Upper lobe of left lung (tissue), 6 donors: ENCODE data around the gene CDKL4. TPM values are rescaled to one million over a fixed set of nuclear protein-coding genes. Genes with fewer than 3 reads are reported as not detected.

Experiments
- ATAC-seq, 2 donors: fragments of 200-7000 bp; cut with Tn5 transposase; one replicate each; pipeline ENCODE4 v1.9.1; 2022; ENCODE audit warnings: mild to moderate bottlenecking in 2 of 2, moderate library complexity in 2 of 2; ENCODE audit not compliant: low FRiP score in 2 of 2
- DNase-seq, 2 donors: peaks; one replicate each; pipeline ENCODE4 v3.0.0-alpha.2; 2019 to 2020
- H3K27ac ChIP-seq, 4 donors: fragments of 200-600 bp; sonication (generic); one replicate each; pipeline ENCODE4 v1.5.1; 2016 to 2019
- H3K27me3 ChIP-seq, 4 donors: fragments of 200-600 bp; sonication (generic); one replicate each; pipeline ENCODE4 v1.5.1; 2017 to 2019
- H3K36me3 ChIP-seq, 4 donors: fragments of 200-600 bp; sonication (generic); one replicate each; pipeline ENCODE4 v1.5.1; 2016 to 2019
- H3K4me1 ChIP-seq, 4 donors: fragments of 200-600 bp; sonication (generic); one replicate each; pipeline ENCODE4 v1.5.1; 2018 to 2019
- H3K4me3 ChIP-seq, 4 donors: fragments of 200-600 bp; sonication (generic); one replicate each; pipeline ENCODE4 v1.5.1; 2017 to 2019; ENCODE audit warnings: mild to moderate bottlenecking in 2 of 4, moderate library complexity in 1 of 4
- H3K9me3 ChIP-seq, 4 donors: fragments of 200-600 bp; sonication (generic); one replicate each; pipeline ENCODE4 v1.5.1; 2018 to 2019
- CTCF ChIP-seq, 6 experiments: fragments of 450-650 bp in 4 of 6; fragments of 200-600 bp in 2 of 6; sonication (generic) in 2 of 6; IDR thresholded peaks; one replicate each; pipeline ENCODE4 v1.5.1; 2016 to 2019; ENCODE audit warnings: antibody characterized with exemption in 6 of 6
- EP300 ChIP-seq, 4 donors: sonication (generic); formaldehyde crosslinking; IDR thresholded peaks; one replicate each; pipeline ENCODE4 v1.5.1; 2017; ENCODE audit warnings: antibody characterized with exemption in 4 of 4, control low read depth in 2 of 4
- POLR2A ChIP-seq, 4 donors: fragments of 450-650 bp; IDR thresholded peaks; one replicate each; pipeline ENCODE4 v1.5.1; 2016 to 2017; ENCODE audit warnings: antibody characterized with exemption in 4 of 4, mild to moderate bottlenecking in 2 of 4
- POLR2AphosphoS5 ChIP-seq, 2 donors: sonication (generic); formaldehyde crosslinking; IDR thresholded peaks; one replicate each; pipeline ENCODE4 v1.5.1; 2017; ENCODE audit warnings: antibody characterized with exemption in 2 of 2
- WGBS, 2 donors: methylation state at CpG; one replicate each; pipeline ENCODE4 v1.1.5; 2017 to 2018; 5-methylcytosine and 5-hydroxymethylcytosine counted together
- total RNA-seq, 6 donors: library from RNA; depleted of rRNA in 4 of 6; stranded (reverse); fragments of >200 nt in 4 of 6; gene quantifications; one replicate each; pipeline versions ENCODE4 v1.1.0 to v1.2.1, GENCODE V29; 2016 to 2021
- donor health status: DM: no; HTN: no; CAD: no; lungs with moderate emphysema.
- donor health status: DM: no; HTN: yes; CAD: no; lungs with severe emphysema.

CDKL4 gene
- total RNA-seq, 6 donors from 2014 or later: 0.54 to 5.2 (median 1.4) TPM; not detected in 2

DNA sequence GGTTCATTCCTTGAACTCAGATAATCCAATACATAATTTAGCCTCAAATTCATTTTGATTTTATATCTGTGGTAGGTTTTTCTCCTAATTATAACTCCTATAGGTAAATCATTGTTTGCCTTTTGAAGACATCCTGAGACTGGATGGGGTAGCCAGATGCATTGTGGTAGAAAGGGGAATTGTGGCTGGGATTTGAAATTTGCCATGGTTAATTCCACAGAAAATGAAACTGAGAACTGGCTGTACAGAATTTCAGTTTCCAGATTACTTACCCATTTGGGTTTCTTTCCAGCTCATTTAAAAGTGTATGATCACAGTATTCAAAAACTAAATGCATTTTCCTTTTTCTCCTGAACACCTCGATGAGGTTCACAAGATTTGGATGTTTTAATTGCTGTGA is 18.2 kb downstream of the CDKL4 start:
- Histone ChIP-seq H3K36me3 (no peaks in the 10 kb centered on the region), H3K4me1 (peaks cover 9 to 15% (median 12%) of the 10 kb centered on the region in 4 donors), H3K9me3 (no peaks in the 10 kb centered on the region), H3K27ac (no peak overlapping the region), H3K27me3 (no peaks in the 10 kb centered on the region), H3K4me3 (no peak overlapping the region)
- WGBS, 2 donors: 82 to 85% methylated on average over 1 of the region's 1 CpG
- ATAC-seq: no peak
- no peak for DNase-seq
- TF ChIP-seq EP300 (IDR thresholded peaks at IDR 0.05): no peak
- TF ChIP-seq CTCF (IDR thresholded peaks at IDR 0.05): no peak
- no peak for TF ChIP-seq POLR2AphosphoS5 (IDR thresholded peaks at IDR 0.05)
- no peak for TF ChIP-seq POLR2A (IDR thresholded peaks at IDR 0.05)

- DNase-seq: no peak
- Histone ChIP-seq H3K9me3 (no peaks in the 10 kb centered on the region), H3K4me3 (no peak overlapping the region), H3K36me3 (no peaks in the 10 kb centered on the region), H3K27ac (no peak overlapping the region), H3K27me3 (no peaks in the 10 kb centered on the region), H3K4me1 (peaks cover 0 to 9% (median 7%) of the 10 kb centered on the region in 4 donors)
- no peak for TF ChIP-seq POLR2A (IDR thresholded peaks at IDR 0.05)
- no peak for TF ChIP-seq POLR2AphosphoS5 (IDR thresholded peaks at IDR 0.05)
- TF ChIP-seq CTCF (IDR thresholded peaks at IDR 0.05): no peak
- no peak for TF ChIP-seq EP300 (IDR thresholded peaks at IDR 0.05)
- no peak for ATAC-seq
- 93 to 94% methylated on average over 1 of the region's 1 CpG for WGBS, 2 donors
Measured at GRCh38 chr2:39223909-39224308, 19.9 kb downstream of the CDKL4 start.

- Histone ChIP-seq H3K4me3 (no peak overlapping the region), H3K9me3 (no peaks in the 10 kb centered on the region), H3K4me1 (no peaks in the 10 kb centered on the region), H3K27me3 (no peaks in the 10 kb centered on the region), H3K27ac (no peak overlapping the region), H3K36me3 (no peaks in the 10 kb centered on the region)
- TF ChIP-seq EP300 (IDR thresholded peaks at IDR 0.05) (no peak), POLR2A (IDR thresholded peaks at IDR 0.05) (no peak), POLR2AphosphoS5 (IDR thresholded peaks at IDR 0.05) (no peak), CTCF (IDR thresholded peaks at IDR 0.05) (no peak)
- DNase-seq (no peak), ATAC-seq (no peak)
- 95 to 100% methylated on average over 3 of the region's 3 CpGs for WGBS, 2 donors
Measured at GRCh38 chr2:39221459-39221858, 22.3 kb downstream of the CDKL4 start.

- no peaks in the 10 kb centered on the region for H3K36me3 ChIP-seq
- ATAC-seq (no peak), DNase-seq (no peak)
- H3K4me3 ChIP-seq: no peak overlapping the region
- no peaks in the 10 kb centered on the region for H3K4me1 ChIP-seq
- TF ChIP-seq CTCF (IDR thresholded peaks at IDR 0.05): no peak
- H3K9me3 ChIP-seq: no peaks in the 10 kb centered on the region
- H3K27me3 ChIP-seq: no peaks in the 10 kb centered on the region
- 97 to 100% methylated on average over 2 of the region's 2 CpGs for WGBS, 2 donors
- H3K27ac ChIP-seq: no peak overlapping the region
Measured at GRCh38 chr2:39220136-39220535, 23.6 kb downstream of the CDKL4 start.

DNA sequence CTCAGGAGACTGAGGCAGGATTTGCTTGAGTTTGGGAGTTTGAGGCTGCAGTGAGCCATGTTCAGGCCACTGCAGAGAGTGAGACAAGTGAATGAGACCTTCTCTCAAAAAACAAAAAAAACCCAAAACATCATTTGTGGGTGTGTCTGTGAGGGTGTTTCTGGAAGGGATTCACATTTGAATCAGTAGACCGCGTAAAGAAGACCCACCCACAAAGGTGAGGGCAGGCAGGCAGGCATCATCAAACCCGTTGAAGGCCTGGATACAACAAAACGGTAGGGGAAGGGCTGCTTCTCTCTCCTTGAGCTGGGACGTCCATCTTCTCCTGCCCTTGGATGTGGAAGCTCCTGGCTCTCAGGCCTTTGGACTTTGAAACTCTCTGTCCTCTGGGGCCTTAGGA is 25.4 kb downstream of the CDKL4 start:
- Histone ChIP-seq H3K4me1 (no peaks in the 10 kb centered on the region), H3K9me3 (no peaks in the 10 kb centered on the region), H3K36me3 (no peaks in the 10 kb centered on the region), H3K4me3 (no peak overlapping the region), H3K27ac (no peak overlapping the region), H3K27me3 (no peaks in the 10 kb centered on the region)
- DNase-seq: no peak
- 92 to 93% methylated on average over 5 of the region's 5 CpGs for WGBS, 2 donors
- no peak for TF ChIP-seq CTCF (IDR thresholded peaks at IDR 0.05)
- no peak for TF ChIP-seq POLR2A (IDR thresholded peaks at IDR 0.05)
- no peak for TF ChIP-seq EP300 (IDR thresholded peaks at IDR 0.05)
- no peak for TF ChIP-seq POLR2AphosphoS5 (IDR thresholded peaks at IDR 0.05)
- ATAC-seq: no peak
